Ectodermal cell (in vitro differentiated cells): ENCODE results near the gene SCGB1D2.

Source experiments
- H3K27ac ChIP-seq: 2 replicates; pipeline ENCODE4 v1.7.0; 2013; ENCODE audit warnings: mild to moderate bottlenecking, low read depth, low read length; ENCODE audit not compliant: insufficient read depth, poor library complexity, severe bottlenecking
- H3K27me3 ChIP-seq: 2 replicates; pipeline ENCODE4 v1.7.0; 2013; ENCODE audit warnings: mild to moderate bottlenecking, low read length; ENCODE audit not compliant: insufficient read depth, control insufficient read depth, poor library complexity, severe bottlenecking
- H3K36me3 ChIP-seq: one replicate; pipeline ENCODE4 v1.7.0; 2013; ENCODE audit warnings: low read length; ENCODE audit not compliant: control insufficient read depth, insufficient read depth
- H3K4me1 ChIP-seq: one replicate; pipeline ENCODE4 v1.7.0; 2013; ENCODE audit warnings: low read length; ENCODE audit not compliant: control insufficient read depth, insufficient read depth
- H3K4me3 ChIP-seq: 2 replicates; pipeline ENCODE4 v1.7.0; 2013; ENCODE audit warnings: low read depth, low read length, control low read depth; ENCODE audit not compliant: insufficient read depth
- H3K9me3 ChIP-seq: 2 replicates; pipeline ENCODE4 v1.7.0; 2013; ENCODE audit warnings: mild to moderate bottlenecking, low read length, moderate library complexity; ENCODE audit not compliant: control insufficient read depth

SCGB1D2 gene

GRCh38 chr11:62280452-62280851, 38.4 kb downstream of the SCGB1D2 start:
- Histone ChIP-seq H3K9me3 (no peaks in the 10 kb centered on the region), H3K36me3 (no peaks in the 10 kb centered on the region), H3K4me3 (no peak overlapping the region), H3K27ac (no peak overlapping the region), H3K4me1 (no peaks in the 10 kb centered on the region), H3K27me3 (no peaks in the 10 kb centered on the region)
